T follicular helper cell (primary cell): ENCODE measurements around the gene TTC28.

Experiments used
- DNase-seq: peaks from one replicate; pipeline ENCODE4 v3.0.0-alpha.2; 2020; ENCODE audit warnings: low read depth

TTC28 gene

GRCh38 chr22:27966168-27967064 lies 713.2 kb downstream of the TTC28 start:
- DNase-seq, result no peak

- no peak for DNase-seq
Measured at GRCh38 chr22:27962268-27963044, 717.2 kb downstream of the TTC28 start.

GRCh38 chr22:27961680-27962079 lies 718.0 kb downstream of the TTC28 start:
- no peak for DNase-seq

GRCh38 chr22:27961182-27961581 lies 718.5 kb downstream of the TTC28 start:
- no peak for DNase-seq

GRCh38 chr22:27959335-27960090 lies 720.1 kb downstream of the TTC28 start:
- DNase-seq, result no peak

- DNase-seq, result no peak
Measured at GRCh38 chr22:27952779-27953178, 726.9 kb downstream of the TTC28 start.

GRCh38 chr22:27952091-27952490 lies 727.5 kb downstream of the TTC28 start:
- DNase-seq, result no peak

GRCh38 chr22:27949421-27949820 lies 730.2 kb downstream of the TTC28 start:
- DNase-seq, result no peak

GRCh38 chr22:27948569-27948968 lies 731.1 kb downstream of the TTC28 start:
- DNase-seq, result no peak

- no peak for DNase-seq
Measured at GRCh38 chr22:27947448-27947847, 732.2 kb downstream of the TTC28 start.

GRCh38 chr22:27941143-27941542 lies 738.5 kb downstream of the TTC28 start:
- no peak for DNase-seq

- no peak for DNase-seq
Measured at GRCh38 chr22:27937453-27937852, 742.2 kb downstream of the TTC28 start.

GRCh38 chr22:27935897-27936296 lies 743.7 kb downstream of the TTC28 start:
- no peak for DNase-seq

GRCh38 chr22:27934069-27934468 lies 745.6 kb downstream of the TTC28 start:
- DNase-seq, result no peak

GRCh38 chr22:27933186-27933983 lies 746.3 kb downstream of the TTC28 start:
- no peak for DNase-seq

- DNase-seq, result no peak
Measured at GRCh38 chr22:27930331-27931060, 749.1 kb downstream of the TTC28 start.
